Measurements from ENCODE around the gene PDCD1LG2.
A peak's percentile ranks its signal among the peaks of the same experiment; 100 is the strongest.
"Not testable (repeated sequence)": the region's sequence is repeated elsewhere in the genome, so short reads cannot be mapped to it uniquely, and the experiment has no call there.

PDCD1LG2 gene

DNA sequence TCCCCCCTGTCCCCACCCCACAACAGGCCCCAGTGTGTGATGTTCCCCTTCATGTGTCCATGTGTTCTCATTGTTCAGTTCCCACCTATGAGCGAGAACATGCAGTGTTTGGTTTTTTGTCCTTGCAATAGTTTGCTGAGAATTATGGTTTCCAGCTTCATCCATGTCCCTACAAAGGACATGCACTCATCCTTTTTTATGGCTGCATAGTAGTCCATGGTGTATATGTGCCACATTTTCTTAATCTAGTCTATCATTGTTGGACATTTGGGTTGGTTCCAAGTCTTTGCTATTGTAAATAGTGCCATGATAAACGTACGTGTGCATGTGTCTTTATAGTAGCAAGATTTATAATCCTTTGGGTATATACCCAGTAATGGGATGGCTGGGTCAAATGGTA lies 15.6 kb upstream of the PDCD1LG2 start:
- DNase-seq = not testable (repeated sequence)

DNA sequence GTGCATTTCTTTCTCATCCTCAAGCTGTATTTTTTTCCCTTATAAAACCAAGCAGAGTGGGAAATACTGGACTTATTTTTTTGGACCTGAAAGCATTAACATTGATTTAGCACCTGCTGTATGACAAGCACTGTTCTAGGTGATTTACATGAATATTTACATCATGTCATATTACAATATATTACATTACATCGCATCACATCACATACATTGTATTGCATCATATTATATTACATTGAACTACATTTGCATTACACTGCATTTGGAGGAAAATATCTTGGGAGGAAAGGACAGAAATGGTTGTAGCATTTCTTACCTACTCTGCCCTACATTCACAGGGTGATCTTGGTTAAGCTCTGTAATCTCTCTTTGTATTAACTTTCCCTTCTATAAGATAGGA lies 11.2 kb upstream of the PDCD1LG2 start:
- no peak for DNase-seq

DNA sequence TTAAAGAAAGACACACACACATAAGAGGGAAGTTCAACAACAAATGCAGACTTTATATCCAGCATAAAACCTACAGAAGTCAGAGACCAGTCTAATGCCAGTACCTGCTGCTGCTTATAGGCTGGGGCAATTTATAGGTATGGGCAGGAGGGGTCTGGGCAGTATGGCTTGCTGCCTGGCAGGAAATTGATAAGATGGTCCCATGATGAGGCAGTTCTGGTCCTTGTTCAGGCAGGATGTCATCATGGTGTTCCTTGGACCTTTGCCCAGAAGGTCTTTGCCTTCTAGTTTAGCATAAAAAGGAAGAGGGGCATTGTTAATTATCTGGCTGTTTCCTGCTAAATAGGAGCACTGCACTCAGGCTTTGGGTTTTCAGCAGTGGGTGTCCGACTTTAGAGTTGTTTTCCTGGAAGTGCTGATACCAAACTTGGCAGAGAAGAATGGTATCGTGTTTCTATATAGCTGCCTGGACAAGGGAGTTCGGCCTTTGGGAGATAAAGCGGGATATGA lies 10.4 kb upstream of the PDCD1LG2 start:
- no peak for DNase-seq

GRCh38 chr9:5500441-5501235 lies 9.7 kb upstream of the PDCD1LG2 start:
- DNase-seq = peak in 2 of 3 donors; percentile 26 to 35

DNA sequence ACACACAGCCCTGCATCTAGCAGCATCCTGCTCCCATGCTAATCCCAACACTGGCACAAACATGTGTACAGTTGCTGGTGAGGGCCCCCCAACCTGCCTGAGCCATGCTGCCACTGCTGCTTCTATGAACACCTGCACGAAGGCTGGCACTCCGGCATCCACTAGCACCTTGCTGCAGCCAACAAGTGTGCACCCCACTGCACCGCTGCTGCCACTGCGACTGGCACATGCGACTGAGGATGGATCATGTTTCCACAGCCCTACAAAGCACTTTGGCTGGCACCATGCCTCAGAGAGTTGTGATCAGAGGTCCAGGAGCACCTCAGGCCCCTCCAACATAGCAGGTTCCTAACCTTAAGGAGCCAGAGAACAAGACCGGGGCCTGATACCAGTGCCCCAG lies 7.8 kb upstream of the PDCD1LG2 start:
- DNase-seq = no peak

- DNase-seq = peak; percentile 53 to 81 (median 58)
Measured at GRCh38 chr9:5509573-5509972, 758 bp upstream of the PDCD1LG2 start.

DNA sequence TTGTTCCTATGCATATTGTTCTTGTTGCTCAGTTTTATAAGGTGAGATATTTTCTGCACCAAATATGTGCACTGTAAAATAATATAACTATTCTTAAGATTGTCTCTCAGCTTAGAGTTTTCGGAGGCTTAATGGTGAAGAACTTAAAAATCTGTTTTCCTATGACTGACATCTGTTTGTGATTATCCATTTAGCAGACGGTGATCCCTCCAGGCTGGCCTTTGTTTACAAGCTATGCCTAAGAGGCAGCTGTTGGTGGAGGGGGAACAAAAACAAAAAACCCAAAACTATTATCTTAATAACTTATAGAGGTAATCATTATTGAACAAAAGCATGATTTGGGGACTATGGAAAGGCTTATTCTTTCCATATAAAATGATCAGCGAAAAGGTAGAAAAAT lies 658 bp downstream of the PDCD1LG2 start:
- DNase-seq = no peak

DNA sequence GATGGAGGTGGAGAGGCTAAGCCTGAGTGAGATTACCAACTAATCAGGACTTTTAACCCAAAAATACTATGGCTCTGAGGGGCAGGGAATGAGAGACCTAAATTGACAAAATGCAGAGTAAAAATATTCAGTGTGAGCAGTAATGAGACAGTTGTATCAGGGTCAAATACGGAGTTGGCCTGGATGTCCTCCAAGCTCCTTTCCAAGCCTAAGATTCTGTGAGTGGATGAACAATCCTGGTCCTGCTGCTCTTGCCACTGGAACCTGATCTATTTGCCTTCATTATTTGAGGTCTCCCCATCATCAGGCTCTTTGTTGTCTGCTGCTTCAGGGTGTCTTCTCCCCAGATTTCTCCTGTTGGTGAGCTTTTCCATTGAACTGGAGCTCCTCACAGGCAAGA lies 1.1 kb downstream of the PDCD1LG2 start:
- DNase-seq = no peak

GRCh38 chr9:5511935-5512580 lies 1.7 kb downstream of the PDCD1LG2 start:
- no peak for DNase-seq

DNA sequence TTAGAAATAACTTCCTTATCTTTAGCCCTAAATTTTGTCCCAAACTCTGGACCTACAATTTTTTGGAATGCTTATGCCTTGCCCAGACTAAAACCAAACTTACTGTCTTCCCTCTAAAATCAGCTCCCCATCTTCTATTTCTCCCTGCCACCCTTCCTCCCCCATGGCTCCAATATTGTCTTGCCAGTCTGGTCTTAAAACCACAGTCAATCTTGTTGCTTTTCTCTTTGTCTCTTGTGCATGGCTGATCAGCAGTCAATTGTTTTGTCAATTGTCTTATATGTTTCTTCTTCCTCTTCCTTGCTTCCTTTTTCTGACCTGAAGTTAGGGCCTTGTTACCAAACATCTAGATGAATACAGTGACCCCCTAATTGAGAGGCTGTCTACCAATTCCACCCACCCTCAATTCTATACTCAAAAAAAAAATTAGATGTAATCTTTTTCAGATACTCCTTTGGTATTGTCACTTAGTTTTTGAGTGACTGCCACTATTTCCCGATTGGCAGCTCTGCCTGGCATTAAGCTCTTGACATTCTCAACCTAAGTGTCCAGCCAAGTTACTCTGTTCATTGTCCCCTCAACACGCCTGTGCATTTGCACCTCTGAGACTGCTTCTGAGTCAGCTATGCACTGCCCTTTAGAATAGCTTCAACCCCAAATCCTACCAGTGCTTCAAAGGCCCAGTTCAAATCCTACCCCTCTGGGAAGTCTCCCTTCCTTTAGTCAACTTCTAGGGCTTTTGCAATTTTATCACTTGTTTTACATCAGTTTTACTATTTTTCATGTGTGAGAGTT lies 2.5 kb downstream of the PDCD1LG2 start:
- DNase-seq = peak in 1 of 3 donors; percentile 20

DNA sequence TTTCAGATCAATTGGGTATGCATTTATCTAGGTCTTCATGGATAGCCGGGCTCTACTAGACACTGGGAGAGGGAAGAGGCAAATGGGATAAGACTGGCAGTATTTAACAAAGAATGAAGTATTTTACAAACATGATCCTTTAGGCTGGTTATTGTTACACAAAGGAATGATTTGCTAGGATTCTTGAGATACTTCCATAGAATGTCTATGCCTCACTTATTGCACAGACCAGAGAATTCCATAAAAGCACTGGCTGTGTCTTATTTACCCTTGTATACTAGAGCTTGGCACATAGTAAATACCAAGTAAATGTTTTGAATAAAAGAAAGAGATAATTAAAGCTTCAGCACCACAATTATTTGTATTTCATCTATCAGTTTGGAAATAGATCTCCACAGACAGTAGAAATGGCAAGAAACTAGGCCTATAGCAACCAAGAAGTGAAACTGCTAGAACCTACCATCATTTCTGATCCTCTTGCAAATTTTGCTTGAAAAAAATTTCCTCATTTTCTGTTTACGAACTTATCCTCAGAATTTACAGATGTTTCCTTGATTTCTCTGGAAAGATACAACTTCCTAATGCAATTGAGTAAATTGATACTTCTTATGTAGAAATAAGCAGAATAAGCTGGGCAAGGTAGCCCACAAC lies 3.8 kb downstream of the PDCD1LG2 start:
- DNase-seq = peak in 1 of 3 donors; percentile 30

GRCh38 chr9:5514617-5515260 lies 4.4 kb downstream of the PDCD1LG2 start:
- DNase-seq = no peak

GRCh38 chr9:5515261-5515650 lies 4.9 kb downstream of the PDCD1LG2 start:
- DNase-seq = no peak

DNA sequence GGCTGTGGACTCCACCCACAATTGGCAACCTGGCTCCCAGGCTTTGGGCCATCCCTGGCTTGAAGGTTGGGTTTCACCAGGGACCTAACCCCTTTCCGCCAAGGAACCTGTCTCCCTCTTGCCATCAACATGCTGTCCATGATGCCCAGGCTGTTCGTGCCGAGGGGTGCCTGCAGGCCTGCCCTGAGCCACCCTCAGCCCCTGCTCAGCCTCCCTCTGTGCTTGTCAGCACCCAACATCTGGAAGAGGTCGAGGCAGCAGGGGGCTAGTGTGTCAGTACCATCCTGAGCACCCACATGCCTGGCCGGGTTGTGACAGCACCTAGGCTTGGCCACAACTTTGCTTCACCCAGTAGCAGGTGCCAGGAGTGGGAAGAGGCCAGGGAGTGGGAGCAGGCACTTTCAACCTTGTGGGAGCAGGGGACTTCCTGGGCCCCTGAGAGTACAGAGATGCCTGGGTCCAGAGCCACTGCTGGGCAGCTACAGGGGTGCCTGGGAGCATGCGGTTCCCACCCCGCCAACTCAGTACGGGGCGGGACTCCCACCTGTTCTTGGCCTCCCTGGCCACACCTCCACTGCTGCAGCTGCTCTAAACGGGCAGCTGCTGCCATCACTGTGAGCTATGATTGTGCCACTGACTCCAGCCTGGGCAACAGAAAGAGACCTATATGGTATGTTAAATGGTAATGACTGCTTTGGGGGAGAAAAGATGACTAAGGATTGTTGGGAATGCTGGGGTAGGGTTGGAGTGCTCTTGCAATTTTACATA lies 6.3 kb downstream of the PDCD1LG2 start:
- no peak for DNase-seq

GRCh38 chr9:5518171-5518936 lies 8.0 kb downstream of the PDCD1LG2 start:
- DNase-seq = peak; percentile 53 to 70 (median 60)

DNA sequence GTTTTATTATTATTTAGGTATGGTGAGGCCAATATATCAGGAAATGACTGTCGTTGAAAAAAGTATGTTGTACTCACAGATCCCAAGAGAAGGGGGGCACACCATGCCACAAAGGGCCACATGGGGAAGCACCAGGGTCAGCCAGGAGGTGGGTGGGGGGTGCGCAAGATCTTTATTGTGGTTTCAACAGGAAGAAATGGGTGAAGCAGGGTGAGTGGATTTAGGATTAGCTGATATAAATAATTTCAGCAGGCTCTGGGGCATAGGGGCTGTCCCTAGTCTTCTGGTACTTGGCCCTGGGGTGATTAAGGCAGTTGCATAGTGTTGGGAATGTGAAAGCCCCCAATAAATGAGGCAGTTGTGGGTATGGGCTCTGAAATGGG lies 8.6 kb downstream of the PDCD1LG2 start:
- DNase-seq = no peak

DNA sequence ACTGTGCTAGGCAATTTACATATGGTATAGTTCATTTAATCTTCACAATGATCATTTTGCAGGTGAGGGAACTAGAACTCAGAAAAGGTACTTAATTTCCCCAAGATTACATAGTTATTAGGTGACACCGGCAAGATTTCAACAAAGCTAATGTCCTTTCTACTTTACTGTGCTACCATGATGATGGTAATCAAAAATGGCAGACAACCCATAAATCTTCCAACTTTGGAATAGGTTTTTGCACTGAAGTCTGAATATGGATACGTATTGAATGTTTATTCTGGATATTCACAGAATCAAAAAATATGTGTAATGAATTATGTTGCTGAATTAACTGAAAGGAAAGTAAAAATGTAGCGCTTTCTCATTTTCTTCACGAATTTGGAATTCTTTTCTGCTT lies 13.8 kb downstream of the PDCD1LG2 start:
- DNase-seq = no peak

- DNase-seq = peak; percentile 52 to 62 (median 54)
Measured at GRCh38 chr9:5529683-5530221, 19.4 kb downstream of the PDCD1LG2 start.

DNA sequence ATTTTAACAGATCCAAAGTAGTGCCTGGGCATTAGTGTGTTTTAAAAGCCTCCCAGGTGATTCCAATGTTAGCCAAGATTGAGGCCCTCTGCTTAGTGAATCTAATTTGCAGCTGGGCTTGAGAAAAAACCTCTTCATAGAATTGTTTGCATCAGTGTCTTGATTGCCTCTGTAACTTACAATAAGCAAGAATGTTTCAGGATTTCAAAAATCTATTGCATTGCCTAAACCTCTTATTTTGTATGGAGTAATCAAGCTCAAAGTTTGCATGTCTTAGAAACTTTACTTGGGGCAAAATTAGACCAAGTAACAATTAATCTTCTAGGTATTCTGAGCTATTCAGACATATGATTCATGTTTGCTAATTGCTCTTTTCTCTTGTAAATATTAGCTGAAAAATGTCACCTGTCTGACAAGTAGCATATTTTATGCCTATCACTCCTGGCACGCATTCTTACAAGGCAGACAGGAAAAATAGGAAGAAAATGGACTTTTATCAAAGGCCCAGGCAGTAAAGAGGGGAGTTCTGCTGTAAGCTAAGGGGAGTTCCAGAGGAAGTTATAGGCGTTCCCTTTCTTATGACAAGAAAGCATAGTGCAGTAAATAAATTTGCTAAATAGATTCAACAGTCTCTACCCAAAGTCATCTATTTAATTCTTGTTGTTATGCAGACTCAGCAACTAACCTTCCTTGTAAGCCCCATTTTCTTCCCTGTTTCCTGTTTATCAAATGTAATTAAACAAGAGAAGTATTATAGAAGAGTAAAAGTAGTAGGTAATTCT lies 21.0 kb downstream of the PDCD1LG2 start:
- peak; percentile 60 to 77 (median 62) for DNase-seq

- no peak for DNase-seq
Measured at GRCh38 chr9:5532306-5532705, 22.0 kb downstream of the PDCD1LG2 start.
